ENCODE results near the gene C1orf167.

The C1orf167 gene

DNA sequence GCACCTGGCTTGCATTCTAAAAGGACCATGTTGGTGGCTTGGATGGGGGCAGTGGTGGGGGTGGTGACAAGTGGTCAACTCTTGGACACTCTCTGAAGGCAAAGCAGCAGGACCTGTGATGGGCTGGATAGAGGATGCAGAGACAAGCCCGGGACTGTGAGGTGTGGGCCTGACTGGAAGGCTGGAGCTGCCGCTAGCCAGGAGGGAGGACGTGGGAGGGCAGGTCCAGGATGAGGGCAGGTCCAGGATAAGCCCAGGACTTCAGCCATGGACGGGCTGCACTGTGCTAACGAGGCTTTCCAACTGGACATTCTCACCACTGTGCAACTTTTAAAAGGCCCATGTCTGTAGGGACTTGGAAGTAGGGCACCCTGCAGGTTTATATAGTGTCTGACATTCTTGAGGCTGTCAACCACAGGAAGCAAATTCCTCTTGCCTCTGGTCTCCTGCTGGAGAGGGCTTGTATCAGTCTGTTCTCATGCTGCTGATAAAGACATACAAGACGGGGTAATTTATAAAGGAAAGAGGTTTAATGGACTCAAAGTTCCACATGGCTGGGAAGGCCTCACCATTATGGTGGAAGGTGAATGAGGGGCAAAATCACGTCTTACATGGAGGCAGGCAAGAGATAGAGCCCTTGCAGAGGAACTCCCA is 8.3 kb upstream of the C1orf167 start:
- no peak for TF ChIP-seq CTCF (IDR thresholded peaks at IDR 0.05; ENCODE audit: insufficient read depth, missing control alignments)
- FAIRE-seq = no peak
- DNase-seq (ENCODE audit: insufficient read length, low spot score) = no peak

DNA sequence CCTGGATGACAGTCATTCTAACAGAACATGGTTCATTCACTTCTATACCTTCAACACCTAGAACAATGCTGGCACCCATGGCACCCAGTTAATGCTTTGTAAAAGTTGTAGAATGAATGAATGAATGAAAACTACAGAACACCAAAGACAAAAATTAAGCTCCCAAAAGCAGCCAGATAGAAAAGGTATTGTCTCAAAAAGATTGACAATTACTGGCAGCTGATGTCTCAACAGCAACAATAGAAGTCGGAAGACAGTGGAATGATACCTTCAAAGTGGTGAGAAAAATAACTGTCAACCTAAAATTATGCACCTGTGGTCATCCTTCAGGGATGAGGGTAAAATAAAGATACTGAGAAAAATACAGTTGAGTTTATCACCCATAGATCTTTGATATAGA is 4.9 kb upstream of the C1orf167 start:
- TF ChIP-seq CTCF (IDR thresholded peaks at IDR 0.05; ENCODE audit: insufficient read depth, missing control alignments) = no peak
- DNase-seq (ENCODE audit: insufficient read length, low spot score) (no peak), FAIRE-seq (no peak)

DNA sequence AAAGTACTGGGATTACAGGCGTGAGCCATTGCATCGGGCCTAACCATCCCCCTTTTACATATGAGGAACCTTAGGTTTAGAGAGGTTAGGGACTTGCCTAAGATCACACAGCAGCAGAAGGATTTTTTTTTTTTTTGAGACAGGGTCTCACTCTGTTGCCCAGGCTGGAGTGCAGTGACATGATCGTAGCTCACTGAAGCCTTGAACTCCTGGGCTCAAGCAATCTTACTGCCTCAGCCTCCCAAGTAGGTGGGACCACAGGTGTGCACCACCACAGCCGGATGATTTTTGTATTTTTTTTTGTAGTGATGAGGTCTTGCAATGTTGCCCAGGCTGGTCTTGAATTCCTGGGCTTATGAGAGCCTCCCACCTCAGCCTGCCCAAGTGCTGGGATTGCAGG is 2.2 kb upstream of the C1orf167 start:
- DNase-seq (ENCODE audit: insufficient read length, low spot score) (no peak), FAIRE-seq (no peak)
- no peak for TF ChIP-seq CTCF (IDR thresholded peaks at IDR 0.05; ENCODE audit: insufficient read depth, missing control alignments)

DNA sequence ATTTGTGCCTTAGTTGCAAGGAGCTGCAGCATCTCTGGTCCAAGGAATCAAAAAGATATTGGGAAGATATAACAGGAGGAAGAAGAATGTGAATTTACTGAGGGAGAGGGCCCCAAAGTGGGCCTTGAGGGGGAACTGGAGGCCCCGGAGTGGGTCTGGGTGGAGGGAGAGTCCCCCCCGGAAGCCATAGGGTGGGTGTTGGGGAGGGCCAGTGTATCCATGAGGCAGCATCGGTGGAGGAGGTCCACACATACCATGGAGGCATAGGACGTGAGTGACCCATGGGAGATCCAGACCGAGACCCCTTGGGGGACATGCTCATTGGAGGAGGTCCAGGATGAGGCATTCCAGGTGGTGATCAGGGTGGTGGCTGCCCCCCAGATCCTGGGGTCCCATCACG is 708 bp upstream of the C1orf167 start:
- TF ChIP-seq CTCF (IDR thresholded peaks at IDR 0.05; ENCODE audit: insufficient read depth, missing control alignments) = no peak
- no peak for DNase-seq (ENCODE audit: insufficient read length, low spot score)
- FAIRE-seq = no peak

- no peak for TF ChIP-seq CTCF (IDR thresholded peaks at IDR 0.05; ENCODE audit: insufficient read depth, missing control alignments)
- no peak for FAIRE-seq
These were observed 2.1 kb downstream of the C1orf167 start for GRCh38 chr1:11764115-11764514.

DNA sequence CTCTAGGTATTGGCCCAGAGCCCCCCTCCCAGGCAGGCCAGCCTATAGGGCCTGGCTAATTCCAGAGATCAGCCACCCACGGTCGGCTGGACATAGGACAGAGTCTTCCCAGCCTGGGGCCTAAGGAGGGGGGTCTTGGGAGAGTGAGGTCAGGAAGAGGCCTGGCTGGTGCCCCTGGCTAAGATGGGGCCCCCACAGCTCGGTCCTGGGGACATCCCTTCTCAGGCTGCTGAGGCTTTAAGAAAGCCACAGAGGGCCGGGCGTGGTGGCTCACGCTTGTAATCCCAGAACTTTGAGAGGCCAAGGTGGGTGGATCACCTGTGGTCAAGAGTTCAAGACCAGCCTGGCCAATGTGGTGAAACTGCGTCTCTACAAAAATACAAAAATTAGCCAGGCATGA is 2.5 kb downstream of the C1orf167 start:
- TF ChIP-seq CTCF (IDR thresholded peaks at IDR 0.05; ENCODE audit: insufficient read depth, missing control alignments) = no peak
- FAIRE-seq (no peak), DNase-seq (ENCODE audit: insufficient read length, low spot score) (no peak)

More at GRCh38 chr1:11764115-11764514, 2.1 kb downstream of the C1orf167 start:
- DNase-seq (ENCODE audit: insufficient read length, low spot score) = no peak

DNA sequence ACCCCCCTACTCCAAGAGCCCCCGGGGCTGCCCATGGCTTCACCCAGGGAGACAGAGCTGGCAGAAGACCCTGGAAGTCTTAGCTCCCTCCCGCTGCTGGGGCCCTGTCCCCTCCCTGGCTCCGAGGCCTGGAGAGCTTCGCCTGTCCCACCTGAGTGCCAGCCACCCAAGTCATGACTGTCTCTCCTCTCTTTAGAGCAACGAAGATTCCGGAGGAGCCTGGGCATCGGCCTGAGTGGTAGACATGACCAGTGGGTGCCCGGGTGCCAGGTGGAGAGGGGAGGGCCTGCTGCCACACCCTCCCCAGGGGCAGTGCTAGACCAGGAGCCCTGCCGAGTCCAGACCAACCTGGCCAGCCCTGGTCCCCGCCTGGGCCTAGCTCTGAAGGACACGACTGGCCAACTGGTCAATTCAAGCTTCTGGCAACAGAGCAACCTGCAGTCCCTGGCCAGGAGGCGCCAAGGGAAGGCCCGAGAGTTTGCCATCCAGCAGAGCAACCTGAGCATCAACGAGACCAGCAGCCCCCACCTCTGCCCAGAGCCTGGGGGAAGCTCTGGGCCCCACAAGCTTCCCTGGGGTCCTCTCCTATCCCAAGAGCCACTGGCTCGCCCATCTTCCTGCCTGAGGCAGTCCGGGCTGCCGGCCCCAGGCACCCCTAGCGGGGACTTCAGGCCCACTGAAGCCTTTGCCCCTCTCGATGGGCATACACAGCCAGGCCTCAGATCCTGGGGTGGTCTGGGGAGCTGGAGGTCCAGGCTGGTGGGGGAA is 3.9 kb downstream of the C1orf167 start:
- FAIRE-seq (no peak), DNase-seq (ENCODE audit: insufficient read length, low spot score) (no peak)
- no peak for TF ChIP-seq CTCF (IDR thresholded peaks at IDR 0.05; ENCODE audit: insufficient read depth, missing control alignments)
